ENCODE results near the gene KIF26A.
"Not testable (repeated sequence)": the region's sequence is repeated elsewhere in the genome, so short reads cannot be mapped to it uniquely, and the experiment has no call there.

Gene KIF26A

DNA sequence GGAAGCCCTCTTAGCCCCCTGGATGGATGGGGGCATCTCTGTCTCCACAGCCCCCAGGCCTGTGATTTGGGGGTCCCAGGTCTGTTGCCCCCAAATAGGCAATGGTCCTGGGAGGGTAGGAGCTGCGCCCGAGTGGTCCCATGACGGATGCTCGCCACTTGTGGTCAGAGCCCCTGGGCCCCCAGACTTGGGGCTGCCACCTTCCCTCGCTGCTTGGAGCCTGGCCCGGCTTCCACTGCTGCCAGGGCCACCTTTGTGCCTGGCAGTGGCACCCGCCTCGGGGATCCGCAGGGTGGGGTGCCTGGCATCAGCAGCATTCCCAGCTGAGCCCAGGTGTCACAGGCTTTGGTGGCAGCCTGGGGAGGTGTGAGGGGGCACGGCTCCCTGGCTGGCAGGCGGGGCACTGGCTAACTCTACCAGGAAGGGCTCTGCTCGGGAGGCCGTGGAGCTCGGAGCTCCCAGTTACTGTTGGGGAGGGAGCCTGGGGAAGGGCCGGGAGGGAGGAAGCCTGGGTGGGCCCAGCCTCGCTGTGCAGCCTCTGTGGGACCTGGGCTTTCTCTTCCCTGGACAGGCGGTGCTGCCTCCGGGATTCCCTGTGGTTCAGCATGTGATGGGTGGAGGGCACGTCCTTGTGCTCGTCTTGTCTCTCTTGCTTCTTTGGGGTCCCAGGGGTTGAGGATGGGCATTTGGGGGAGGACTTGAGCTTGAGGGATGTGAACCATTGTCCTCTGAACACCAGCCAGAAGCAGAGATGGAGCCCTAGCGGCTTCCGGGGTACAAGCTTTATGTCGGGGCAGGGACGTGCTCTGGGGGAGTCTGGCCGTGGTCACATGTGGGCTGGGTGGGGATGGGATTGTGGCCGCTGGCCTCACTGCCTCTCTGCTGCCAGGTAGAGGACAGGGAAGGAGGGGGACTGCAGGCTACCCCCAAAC lies 5.4 kb downstream of the KIF26A start:
- no peak for DNase-seq (ENCODE audit: low read depth)

DNA sequence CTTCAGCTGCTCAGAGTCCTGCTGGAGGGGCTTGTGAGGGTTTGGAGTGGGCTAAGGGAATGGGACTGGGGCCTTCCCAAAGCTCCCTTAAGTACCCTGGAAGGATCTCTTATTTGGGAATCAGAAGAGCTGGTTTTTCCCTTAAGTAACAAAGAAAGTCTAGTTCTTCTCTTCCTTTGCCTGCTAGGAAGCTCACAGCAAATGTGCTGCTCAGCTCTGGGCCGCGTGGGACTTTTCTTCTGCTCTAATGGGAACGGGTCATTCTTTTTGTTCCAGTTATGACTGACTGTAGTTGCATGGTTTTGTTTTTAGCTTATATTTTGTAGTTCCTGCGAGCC lies 6.0 kb downstream of the KIF26A start:
- DNase-seq (ENCODE audit: low read depth) = no peak

DNA sequence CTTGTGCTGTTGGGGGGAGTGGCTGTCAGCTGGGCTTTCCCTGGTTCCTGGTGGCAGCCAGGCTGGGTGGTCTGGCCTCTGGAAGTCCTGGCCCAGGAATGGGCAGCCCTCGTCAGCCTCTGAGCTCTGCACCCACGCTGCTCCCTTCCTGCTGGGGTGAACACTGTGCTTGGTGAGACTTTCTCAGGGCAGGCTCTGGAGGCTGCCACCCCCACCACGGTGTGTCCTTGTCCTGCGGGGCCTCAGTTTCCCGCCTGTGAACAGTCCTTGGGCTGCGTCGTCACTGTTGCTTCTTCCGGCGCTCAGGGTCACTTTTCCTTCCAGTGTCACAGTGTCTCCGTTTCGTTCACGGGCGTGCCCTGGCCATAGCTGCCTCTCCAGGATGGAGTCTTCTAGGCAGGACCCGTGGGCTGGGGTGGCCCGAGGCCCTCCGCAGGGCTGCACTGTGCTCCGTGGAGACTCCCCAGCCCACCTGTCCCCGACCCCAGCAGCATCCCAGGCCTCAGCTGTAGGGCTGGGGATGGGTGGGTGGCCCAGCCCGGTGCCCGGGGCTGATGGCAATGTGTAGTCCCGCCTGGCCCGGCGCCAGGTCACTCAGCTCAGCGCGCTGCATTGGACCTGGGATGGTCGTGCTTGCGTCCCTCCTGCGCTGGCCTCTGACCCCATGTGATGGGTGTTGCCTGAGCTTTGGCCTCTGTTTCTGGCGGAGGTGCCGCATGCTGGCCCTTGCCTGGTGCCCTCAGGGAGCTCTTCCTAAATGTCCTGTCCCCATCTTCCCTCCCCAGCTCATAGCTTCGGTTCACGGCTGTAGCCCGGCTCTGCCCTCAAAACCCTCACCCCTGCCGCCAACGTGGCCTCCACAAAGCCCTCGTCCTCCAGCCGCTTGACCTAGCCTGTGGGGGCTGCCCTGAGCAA lies 6.8 kb downstream of the KIF26A start:
- no peak for DNase-seq (ENCODE audit: low read depth)

DNA sequence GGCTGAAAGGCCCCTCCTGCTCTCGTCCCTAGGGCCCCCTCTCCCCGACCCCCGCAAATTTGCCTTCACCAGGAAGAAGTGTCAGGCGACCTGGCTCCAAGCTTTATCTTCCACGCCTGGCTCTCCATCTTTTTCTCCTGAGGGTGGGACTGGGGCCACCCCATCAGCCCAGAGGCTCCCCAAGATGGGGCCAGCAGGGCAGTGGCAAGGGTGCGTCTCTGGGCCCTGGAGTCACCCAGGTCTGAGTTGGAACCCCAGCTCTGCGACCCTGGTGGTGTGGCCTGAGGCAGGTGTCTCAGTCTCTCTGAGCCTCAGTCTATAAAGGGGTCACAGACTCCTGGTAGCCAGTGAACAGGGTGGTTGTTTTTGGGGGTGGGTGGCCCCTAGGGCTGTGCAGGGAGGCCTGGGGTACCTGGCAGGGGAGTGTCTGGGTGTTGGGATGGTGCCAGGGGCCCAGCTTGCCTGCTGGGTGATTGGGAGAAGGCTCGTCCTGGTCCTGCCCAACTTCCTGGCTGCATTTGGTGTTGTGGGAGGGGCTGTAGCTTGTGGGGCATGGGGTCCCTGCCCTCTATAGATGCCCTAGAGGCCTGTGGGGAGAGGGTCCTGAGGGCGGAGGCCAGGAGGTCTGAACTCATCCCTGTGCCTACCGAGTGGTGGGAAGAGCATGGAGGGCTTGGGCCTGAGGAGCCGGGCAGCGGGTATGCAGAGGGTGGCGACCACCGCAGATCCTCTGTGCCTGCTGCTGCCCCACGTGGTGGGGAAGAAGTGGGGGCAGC lies 7.6 kb downstream of the KIF26A start:
- no peak for DNase-seq (ENCODE audit: low read depth)

DNA sequence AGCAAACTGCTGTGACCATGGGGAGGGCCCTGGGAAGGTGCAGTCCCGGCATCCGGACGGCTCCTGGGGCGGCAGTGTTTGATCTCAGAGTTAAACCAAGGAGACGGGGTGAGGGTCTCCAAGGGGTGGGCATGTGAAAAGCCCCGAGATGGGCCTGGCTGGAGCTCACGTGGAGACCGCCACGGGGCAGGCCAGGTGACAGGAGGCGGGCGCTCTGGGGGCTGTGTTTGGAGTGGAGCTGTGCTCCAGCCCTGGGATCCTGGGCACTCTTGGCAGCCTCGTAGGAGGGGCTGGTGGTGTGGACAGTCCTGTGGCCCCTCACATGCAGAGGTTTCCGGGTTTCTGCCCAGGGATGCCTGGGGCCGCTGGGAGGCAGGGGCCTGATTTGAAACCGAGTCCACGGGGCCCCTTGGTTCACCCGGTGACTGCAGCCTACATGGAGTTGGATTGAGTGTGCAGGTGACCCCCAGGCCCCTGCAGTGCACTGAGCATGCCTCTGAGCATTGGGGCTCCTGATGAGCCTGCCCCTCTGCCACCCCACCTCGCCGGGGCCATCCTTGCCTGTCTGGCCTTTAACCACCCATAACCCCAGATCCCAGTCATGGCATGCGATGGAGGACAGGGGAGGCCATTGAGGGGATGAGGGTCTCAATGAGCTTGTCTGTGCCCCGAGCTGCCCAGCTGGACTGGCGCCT lies 8.4 kb downstream of the KIF26A start:
- no peak for DNase-seq (ENCODE audit: low read depth)

DNA sequence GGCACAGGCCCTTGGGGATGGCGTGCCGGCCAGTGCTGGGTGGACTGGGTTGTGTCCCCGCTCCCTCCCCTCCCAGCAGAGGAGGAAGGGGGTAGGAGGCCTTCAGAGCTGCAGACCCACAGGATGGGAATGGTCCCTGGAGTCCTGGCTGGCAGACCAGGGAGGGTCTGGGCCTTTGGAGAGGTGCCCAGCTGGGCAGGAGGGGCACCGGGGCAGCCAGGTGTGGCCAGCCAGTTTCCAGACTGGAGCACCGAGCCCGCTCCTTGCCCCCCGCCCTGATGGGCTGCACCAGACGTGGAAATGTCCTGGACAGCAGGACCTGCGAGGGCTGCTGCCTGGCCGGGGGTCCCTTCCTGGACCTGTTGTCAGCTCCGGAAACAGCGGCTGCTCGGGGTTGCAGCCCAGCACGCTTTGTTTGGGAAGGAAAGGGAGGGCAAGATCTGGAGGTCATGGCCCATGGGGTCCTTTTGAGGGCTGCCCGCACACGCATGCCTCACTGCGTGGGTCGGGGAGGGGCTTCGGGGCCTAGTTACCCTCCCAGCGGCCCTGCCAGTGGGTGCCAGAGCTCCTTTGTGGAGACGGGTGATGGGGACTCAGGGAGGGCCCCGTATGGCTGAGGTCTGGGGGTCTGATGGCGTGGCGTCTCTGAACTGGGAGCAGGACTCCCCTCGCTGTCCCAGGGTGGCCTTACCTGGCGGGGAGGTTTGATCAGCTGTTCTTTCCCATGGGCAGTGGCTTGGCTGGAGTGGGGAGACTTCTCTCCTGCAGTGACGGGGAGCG lies 9.1 kb downstream of the KIF26A start:
- DNase-seq (ENCODE audit: low read depth) = no peak

DNA sequence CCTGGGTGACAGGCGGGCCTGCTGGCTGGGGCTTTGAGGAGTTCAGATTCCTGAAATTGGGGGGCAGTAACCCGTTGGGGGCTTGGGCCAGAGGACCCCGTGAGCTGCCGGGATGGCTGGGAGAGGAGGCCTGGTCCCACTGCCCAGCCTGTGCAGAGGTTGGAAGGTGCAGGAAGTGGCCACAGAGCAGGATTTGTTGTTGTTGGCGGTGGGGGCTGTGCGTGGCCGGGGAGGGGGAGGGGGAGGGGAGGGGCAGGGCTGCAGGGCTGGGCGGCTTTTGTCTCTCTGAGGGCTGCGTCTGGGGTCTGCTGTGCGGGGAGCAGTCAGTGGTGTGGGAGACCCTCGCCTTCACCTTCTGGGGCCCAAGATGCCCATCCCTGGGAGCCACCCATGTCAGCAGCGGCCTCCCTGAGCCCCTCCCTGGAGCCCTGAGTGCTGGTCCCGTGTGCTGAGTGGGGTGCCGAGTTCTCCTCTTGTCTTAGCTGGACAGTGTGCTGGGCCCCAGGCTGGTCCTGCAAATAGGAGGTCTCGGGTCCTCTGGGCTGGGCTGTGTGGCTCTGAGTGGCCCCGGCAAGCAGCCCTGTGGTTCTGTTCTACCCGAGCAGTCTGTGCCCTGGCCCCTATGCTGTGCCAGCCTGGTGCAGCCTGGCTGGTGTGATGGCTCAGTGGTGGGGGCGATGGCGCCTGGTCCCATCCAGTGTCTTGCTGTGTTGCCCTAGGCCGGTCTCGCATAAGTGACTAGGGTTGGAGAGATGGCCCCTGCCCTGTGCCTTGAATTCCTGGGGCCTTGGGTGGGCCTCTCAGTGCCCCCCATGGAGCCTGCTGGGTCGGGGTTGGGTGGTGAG lies 10.3 kb downstream of the KIF26A start:
- no peak for DNase-seq (ENCODE audit: low read depth)

DNA sequence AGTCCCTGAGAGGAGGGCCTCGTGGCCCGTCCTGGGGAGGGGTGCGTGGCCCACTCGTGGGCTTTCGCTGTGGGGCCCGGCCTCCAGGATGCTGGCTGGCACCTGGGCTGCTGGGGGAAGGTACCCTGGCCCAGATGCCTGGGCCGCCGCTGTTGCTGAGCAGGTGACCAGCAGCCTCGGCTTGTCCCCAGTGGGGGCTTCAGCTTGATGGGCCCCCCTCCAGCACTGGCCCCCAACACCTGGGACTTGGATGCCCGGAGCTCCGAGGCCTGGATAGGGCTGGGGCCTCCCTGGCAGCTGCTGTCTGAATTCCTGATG lies 10.8 kb downstream of the KIF26A start:
- no peak for DNase-seq (ENCODE audit: low read depth)

DNA sequence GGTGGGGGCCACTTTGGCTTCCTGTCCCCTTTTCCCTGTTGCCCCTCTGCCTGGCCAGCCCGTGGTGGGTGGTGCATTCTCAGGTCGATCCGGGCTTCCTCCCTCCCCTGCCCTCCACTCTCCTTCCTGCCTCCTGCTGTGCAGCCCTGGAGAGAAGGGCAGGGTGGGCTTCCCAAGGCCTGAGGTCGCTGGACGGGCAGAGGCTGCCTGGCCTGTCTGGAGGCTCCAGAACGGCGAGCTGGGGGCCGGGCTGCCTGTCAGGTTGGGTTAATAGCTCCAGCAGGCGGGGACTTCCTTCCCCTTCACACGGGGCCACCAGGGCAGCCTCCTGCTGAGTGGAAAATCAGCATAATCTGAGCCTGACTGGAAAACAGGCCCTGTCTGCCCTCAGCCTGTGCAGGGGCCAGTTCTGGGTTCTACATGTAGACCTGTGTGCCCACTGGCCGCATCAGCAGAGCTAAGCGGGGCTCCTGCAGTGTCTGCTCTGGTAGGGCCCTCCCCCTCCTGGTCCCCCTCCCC lies 11.3 kb downstream of the KIF26A start:
- no peak for DNase-seq (ENCODE audit: low read depth)

DNA sequence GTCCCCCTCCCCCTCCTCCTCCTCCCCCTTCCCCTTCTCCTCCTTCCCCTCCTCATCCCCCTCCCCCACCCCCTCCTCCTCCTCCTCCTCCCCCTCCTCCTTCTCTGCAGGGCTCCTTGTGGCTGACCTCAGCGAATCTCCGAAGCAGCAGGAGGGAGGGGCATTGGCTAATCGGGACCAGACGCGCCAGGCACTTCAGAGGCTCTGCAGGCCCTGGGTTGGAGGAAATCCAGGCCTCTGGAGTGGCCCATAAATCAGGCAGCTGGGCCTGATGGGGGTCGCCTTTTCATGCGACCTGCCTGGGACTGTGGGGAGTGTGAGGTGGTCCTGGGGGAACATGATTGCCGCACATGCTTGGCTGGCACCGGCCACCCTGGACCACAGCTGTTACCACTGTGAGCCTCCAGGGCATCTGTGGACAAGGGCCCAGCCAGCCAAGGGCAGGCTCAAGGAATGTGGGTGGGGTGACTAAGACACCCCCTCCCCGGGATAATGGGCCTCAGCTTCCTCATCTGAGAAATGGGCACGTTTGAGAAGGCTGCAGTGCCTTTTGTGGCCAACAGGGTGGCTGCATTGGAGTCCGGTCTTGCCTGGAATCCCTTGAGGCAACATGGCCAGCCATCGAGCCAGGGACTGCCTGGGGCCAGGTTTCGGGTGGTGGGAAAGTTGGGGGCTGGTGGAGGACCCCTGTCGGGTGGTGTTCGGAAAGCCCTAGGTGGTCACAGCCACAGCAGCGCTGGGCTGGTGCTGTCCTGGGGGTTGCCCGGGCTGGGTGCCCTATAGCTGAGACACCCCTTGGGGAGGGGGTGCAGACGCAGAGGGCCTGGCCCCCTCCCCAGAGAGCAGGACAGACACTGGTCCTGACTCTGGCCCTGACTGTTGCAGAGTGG lies 12.0 kb downstream of the KIF26A start:
- DNase-seq (ENCODE audit: low read depth) = no peak

DNA sequence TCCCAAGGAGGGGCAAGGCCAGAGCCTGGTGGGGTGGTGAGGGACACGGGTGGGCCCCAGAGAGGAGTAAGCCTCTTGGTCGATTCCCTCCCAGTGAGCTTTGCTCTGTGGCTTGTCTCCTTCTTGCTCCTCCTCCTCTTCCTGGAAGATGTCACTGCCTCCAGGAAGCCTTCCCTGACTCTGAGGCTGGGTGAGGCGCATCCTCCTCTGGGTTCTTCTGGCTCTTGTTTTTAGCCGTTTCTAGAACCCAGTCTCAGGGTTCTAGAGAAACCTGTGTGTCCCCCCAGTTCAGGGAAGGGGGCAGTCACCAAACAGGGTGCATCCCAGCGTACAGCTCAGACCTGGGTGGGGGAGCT lies 12.6 kb downstream of the KIF26A start:
- no peak for DNase-seq (ENCODE audit: low read depth)

DNA sequence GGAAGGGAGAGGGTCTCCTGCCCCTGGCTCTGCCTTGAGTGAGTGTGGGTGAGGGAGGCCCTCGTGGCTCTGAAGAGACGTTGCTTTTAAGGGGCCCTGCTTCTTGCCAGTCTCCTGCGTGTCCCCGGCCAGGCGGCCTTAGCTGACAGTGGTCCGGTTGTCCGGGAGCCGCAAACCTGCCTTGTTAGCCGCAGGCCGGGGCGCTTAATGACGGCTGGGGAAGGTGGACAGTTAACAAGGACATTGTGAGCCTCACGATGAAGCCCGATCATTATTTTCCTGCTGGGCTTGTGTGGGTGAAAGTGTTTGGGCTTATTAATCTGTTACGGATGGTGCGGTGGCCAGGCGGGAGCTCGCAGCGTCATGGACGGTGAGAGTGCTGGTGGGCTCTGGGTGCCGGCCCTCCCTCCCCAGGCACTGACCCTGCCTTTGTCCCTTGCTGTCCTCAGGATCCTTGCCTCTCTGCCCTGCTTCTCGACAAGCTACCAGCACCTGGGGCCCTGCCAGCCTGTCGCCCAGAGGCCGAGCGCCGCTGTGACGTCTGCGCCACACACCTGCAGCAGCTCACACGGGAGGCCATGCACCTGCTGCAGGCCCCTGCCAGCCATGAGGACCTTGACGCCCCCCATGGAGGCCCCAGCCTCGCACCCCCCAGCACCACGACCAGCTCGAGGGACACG lies 13.3 kb downstream of the KIF26A start:
- DNase-seq (ENCODE audit: low read depth) = no peak

DNA sequence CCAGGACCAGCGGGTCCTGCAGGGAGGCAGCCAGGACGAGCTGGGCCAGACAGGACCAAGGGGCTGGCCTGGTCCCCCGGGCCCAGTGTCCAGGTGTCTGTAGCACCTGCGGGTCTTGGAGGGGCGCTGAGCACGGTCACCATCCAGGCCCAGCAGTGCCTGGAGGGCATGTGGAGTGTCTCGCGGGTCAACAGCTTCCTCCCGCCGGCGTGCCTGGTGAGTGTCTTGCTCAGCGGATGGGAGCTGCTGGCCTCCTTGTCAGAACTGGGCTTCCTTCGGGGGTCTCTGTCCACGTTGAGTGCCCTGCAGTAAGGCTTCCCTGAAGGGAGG lies 13.8 kb downstream of the KIF26A start:
- DNase-seq (ENCODE audit: low read depth) = no peak

DNA sequence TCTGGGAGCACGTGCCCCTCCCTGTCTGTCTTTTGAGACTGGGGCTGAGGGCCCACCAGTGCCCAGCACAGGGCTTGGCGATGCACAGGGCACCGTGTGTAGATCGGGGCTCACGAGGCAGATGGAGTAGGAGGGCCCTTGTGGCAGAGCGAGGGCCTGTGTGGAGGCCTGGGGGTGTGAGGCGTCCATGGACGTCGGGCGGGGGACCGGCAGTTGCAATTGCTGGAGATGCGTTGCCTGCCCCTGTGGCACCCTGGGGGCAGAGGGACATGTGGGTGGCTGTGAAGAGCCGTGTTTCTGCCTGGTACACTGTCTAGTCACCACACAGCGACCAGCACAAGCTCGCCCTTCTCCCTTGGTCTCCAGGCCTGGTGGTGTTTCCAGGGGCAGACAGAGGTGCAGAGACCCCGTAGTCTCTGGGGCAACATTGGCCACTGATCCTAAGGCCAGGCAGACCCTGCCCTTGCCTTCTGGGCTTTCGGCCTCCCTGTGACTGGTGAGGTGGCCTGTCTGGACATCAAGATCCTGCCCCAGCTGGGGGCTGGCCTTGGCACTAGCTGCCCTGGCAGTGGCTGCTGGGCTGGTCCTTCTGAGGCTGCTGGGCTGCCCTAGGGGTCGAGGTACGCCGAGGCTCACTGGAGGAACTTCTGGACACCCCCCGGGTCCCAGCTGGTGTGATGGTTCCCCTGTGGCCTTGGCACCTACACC lies 14.5 kb downstream of the KIF26A start:
- no peak for DNase-seq (ENCODE audit: low read depth)

DNA sequence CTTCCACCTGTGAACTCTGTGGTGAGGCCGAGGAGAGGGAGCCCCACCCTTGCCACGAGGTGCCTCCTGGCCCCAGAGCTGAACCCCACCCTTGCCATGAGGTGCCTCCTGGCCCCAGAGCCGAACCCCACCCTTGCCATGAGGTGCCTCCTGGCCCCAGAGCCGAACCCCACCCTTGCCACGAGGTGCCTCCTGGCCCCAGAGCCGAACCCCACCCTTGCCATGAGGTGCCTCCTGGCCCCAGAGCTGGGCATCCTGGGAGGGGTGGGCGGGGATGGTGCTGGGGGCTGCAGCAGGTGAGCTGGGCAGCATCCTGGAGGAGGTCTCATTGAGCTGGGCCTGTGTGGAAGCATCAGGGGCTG lies 15.0 kb downstream of the KIF26A start:
- DNase-seq (ENCODE audit: low read depth) = not testable (repeated sequence)

DNA sequence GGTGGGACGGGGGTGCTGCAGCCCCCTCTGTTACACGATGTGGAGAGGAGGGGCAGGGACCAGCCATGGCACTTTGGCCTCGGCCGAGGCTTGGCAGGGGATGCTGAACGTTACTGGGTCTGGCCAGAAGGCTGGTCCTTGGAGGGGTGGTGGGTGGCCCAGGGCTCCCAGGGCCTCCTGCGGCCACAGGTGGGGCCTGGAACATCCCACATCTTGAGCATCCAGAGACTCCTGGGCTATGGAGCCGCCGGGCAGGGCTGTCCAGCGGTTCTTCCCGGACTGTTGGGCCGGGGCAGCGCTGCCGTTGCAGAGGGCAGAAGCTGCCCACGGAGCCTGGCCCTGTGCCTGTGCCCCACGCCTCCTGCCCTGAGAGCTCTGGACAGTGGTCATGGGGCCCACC lies 15.9 kb downstream of the KIF26A start:
- no peak for DNase-seq (ENCODE audit: low read depth)

DNA sequence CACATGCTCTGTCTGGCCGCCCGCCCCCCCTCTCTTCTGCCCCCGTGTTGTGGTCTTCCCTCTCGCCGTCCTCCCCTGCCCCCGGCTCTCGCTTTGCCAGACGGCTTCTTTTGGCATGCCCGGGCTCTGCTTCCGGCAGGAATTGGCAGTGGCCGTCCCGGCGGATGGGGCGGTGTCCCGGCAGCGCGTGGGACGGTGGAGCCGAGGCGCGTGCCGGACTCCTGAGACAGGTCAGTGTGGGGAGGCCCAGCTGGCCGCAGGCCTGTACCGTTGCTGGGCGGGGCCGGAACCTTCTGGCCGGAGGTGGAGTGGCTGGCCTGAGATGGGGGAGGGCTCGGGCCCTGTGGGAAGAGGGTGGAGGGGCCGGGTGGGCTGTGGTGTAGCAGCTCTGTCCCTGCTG lies 17.1 kb downstream of the KIF26A start:
- DNase-seq (ENCODE audit: low read depth) = no peak

DNA sequence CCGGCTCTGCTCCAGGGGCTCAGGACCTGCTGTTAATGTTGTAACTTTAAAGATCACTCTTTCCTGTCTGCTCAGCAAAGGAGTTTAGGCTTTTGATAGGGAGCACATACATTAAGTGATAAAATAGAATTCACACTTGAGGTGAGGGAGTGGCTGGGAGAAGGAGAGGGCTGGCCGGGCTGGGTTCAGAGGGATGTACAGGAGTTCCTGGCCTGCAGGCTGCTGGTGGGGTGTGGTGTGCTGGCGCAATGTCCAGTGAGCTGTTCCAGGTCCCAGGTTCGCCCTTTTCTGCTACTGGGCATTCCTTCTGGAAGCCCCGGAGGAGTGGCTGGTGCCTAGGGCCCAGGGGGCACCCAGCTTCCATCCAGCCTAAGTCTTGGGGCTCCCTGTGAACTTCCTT lies 17.8 kb downstream of the KIF26A start:
- DNase-seq (ENCODE audit: low read depth) = no peak

Measured in ELR (cell line).